NCI-H2081 treated with DMSO at 0.1 percent for 48 hours (cell line): ENCODE measurements around the gene TMEM63A.
"Not testable (repeated sequence)": the region's sequence is repeated elsewhere in the genome, so short reads cannot be mapped to it uniquely, and the experiment has no call there.

Source experiments
- DNase-seq: peaks from one replicate; lab custom pipeline; 2025; lab: John Stamatoyannopoulos, UW

Gene TMEM63A

DNA sequence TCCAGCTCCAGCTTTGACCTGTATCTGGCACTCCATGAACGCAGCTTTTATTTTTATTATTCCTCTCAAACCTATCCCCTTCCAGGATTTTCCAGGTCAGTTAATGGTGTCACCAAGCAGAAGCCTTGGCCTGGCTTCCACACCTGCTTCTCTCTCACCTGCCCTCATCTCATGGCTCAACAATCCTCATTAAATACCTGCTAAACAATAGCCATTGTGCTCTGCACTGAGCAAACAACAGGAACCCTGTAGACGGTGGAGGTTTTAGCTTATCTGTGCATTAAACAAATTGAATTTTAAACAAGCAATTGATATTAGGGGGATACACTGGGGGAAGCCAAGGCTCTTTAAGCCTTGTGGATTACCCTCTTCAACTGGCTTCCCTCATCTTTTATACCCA is 26.6 kb upstream of the TMEM63A start:
- no peak for DNase-seq

DNA sequence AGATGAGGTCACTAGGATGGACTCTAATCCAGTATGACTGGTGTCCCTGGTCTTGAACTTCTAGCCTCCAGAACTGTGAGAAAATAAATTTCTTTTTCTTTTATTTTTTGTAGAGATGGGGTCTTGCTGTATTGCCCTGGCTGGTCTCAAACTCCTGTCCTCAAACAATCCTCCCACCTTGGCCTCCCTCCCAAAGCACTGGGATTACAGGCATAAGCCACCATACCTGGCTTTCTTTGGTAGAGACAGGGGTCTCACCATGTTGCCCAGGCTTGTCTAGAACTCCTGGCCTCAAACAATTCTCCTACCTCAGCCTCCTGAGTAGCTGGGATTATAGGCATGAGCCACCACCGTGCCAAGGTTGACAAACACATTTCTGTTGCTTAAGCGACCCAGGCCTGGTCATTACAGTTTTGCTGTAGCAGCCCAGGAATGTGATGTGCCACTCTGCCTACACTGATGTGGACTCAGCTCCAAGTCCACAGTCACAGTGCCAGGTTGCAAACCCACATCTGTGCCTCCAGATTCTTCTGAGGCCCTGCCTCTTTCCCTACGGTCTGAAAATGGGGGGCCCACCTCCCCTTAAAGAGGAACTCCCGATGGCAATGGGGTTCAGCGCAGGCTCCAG is 25.9 kb upstream of the TMEM63A start:
- no peak for DNase-seq

DNA sequence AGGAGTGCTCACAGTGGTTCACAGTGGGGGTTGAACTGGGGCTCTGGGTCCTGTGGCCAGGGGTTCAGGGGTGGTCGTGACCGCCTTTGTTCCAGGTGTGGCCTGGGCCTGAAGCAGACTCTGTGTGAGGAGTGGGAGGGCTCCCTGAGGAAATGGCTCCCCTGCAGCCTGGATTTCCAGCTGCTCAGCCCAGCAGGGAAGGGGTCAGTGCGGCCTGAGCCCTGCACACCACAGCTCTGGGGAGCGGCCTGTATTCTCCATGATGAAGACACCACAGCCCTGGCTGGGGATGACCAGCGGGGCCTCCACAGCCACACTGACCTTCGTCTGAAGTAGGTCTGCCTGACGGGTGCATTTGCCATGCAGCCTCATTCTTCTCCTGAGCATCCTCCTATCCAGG is 25.2 kb upstream of the TMEM63A start:
- DNase-seq = no peak

DNA sequence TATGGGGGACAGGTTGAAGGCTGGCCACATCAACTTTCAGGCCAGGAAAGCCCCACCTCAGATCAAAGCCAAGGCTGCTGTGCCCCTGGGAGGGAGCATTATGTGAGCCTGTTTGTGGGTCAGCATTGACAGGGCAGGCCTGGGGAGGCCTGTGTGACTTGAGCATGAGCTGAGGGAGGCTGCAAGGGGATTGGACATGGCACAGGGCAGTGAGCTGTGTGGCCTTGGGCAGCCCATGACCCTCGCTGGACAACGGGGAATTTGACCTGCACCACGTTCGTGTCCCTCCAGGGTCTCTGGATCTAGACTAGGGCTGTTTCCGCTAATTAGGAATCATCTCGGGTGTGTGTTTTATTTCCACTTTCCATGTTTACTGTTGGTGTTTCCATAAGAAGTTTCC is 24.3 kb upstream of the TMEM63A start:
- DNase-seq = no peak

DNA sequence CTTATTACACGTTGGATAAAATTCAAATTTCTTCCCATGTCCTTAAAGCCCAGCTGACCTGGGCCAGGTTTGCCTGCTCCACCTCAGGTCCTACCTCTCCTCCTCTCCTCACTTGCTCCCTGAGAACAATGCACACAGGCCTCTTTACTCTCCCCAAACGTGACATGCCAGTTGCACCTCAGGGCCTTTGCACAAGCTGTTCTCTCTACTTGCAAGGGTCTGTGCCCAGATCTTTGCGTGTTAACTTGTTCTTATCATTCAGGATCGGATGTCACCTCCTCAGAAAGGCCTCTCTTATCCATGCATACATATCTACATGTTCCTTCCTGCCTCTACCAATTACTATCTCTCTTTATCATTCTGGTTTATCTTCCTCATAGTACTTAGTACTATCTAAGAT is 21.4 kb upstream of the TMEM63A start:
- DNase-seq = no peak

DNA sequence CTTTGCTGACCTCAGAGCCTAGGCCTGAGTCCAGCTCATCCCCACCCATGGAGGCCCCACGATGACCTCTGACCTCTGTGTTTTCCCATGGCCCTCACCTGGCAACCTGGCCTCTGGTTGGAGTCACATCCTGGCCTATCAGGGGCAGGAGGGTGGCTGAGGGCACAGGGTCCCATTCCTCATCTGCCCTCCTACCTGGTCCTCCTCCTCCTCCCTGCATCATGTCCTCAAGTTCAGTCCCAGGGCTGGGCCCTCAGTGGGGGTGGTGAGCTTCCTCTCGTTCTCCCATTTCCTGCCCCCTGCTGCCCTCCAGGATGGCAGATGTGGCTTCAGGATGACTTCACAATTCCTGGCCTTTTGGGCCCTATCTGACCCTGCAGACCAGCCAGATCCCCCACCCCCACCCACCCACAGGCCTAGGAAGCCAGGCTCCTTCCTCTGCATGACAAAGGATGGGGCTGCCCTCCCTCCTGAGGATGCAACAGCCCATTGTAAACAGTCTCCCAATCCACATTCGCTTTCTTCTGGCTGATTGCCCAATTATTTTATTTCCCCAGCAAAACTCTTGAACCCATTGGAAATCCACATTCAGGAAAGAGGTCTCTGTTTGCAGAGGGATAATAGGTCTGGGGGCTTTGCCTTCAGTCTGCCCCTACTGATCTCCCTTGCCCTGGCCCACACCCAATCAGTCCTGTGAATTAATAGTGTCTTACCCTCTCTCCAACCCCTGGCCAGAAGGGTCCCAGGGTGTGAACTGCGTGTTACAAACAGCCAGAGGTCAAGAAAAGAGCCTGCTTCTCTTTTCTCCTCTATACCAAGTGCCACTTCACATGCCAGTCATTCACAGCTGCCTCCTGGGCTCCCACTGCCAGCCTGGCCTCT is 17.1 kb upstream of the TMEM63A start:
- DNase-seq = no peak

DNA sequence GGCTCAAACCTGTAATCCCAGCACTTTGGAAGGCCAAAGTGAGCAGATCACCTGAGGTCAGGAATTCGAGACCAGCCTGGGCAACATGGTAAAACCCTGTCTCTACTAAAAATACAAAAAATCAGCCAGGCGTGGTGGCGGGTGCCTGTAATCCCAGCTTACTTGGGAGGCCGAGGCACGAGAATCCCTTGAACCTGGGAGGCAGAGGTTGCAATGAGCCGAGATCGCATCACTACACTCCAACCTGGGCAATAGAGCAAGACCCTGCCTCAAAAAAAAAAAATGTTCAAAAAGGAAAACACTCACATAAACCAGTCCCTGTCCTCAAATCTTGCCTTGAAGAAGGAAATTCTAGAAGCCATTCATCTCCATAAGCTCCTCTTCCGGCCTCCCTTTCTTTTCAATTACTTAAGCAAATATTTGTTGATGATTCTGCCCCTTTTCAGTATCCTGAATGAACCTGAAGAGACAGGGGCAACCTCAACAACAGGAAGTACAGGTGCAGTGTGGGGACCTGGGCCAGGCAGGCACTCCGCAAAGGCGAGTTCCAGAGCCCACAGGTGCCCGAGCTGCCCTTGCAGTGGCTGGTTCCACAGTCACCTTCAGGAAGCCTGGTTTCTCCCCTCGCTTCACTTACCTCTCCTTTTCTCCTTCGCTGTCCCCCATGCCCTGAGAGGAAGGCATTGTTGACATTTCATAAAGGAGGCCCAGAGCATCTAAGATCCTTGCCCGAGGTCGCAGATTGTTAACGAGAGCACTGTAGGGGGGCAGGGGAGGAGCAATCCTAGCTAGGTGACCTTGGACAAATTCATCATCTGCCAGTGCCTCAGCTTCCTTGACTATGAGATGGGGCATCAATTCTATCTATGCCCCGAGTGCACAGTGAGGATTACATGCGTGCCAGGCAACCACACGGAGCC is 15.7 kb upstream of the TMEM63A start:
- DNase-seq = no peak

DNA sequence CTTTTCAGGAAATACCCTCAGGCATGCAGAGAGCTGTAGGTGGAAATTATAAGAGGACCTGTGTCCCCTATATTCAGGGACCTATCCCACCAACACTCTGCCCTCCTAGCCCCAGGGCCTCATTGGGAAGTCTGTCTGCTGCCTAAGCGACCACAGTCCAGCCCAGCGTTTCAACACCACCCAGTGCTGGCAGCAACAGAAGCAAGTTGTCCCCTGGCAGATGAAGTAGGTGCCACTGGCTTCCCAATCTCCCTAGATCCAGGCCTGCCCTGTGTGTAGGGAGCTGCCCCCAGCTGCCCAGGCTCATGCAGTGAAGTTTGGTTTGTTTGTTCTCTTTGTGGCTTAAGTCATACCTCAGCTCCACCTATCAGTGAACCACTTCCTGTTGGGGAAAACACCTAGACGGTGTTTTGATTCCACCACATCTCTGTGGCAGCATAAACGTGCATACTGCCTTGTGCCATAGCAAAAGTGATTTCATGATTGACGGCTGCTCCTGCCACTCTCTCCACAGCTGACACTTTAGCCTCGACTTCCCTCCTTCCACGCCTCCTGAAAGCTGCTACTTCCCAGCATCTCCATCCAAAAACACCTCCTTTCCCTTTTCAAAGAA is 14.9 kb upstream of the TMEM63A start:
- DNase-seq = no peak

DNA sequence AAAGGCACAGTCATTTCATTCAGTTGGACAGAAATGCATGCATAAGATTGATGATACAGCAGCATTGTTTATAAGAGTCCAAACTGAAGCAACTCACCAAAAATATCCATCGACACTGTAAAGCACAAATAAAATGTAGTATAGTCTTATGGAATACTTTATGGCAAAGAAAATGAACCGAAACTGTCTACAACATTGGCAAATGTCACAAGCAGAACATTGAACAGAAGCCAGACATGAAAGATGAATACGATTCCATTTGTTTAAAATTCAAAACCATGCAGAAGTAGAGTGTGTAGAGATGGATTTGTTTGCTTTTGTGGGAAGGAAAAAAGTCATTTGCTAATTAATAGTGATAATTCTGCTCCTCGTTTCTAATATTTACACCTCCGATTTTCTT is 14.3 kb upstream of the TMEM63A start:
- DNase-seq = no peak

DNA sequence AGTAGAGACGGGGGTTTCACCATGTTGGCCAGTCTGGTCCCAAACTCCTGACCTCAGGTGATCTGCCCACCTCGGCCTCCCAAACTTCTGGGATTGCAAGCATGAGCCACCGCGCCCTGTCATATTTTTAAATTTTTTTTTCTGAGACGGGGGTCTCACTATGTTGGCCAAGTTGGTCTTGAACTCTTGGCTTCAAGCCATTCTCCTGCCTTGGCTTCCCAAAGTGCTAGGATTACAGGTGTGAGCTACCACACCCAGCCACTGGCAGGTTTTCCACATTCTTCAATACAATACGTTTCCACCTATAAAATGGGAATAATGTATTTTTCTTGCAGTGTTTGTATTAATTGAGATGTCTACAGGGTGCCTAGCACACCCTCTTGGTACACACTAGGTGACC is 10.1 kb upstream of the TMEM63A start:
- no peak for DNase-seq

DNA sequence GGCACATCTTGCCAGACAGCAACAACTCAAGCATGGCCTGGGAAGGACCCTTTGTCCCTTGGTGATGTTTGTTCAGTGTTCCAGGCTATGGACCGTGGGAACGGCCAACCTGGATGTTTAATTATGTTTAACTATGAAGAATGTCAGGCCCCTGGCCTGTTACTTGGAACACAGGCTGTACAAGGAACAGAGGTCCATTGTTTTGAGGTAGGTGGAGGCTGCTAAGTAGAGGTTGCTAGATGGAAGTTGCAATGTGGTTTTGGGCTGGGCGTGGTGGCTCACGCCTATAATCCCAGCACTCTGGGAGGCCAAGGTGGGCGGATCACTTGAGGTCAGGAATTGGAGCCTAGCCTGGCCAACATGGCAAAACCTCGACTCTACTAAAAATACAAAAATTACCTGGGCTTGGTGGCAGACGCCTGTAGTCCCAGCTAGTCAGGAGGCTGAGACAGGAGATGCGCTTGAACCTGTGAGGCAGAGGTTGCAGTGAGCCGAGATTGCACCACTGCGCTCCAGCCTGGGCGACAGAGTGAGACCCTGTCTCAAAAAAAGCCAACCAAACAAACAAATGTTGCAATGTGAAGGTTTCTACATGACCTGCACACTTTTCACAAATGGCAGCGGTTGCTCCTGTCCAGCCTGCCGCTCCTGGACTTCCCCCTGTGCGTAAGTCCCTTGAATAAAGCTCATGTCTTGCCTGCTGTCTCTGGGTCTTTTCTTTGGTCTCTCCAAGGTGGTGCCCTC is 9.2 kb upstream of the TMEM63A start:
- DNase-seq = no peak

DNA sequence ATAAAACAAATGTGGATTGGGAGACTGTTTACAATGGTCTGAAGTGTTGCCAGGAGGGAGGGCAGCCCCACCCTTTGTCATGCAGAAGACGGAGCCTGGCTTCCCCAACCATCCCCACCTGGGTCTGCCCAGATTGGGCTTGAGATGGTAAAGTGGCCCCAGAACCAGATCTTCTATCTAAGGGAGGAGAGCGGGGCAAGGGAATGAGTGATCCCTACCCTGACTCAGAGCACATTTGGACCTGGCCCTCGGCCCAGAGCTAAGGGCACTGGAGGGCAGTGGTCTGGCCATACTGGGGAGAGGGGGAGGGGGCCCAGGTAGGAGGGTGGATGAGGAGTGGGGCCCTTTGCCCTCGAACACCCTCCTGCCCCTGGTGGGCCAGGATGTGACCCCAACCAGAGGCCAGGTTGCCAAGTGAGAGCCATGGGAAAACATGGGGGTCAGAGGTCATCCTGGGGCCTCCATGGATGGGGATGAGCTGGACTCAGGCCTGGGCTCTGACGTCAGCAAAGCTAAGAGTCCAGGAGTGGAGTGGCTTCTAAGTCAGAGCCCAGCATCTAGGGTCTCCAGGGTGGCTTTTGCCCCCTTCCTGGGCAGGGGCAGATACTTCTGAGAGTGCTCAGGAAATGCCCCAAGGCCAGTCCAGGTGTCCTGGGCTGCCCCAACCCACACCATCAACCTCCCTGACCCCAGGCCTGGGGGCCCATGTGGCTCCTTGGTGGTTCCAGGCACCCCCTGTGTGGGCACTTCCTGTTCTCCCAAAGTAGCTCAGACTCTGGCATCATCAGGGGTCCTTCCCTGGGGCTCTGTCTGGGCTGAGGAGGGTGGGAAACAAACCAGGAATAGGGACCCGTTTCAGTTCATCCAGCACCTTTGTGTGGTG is 8.4 kb upstream of the TMEM63A start:
- DNase-seq = no peak

DNA sequence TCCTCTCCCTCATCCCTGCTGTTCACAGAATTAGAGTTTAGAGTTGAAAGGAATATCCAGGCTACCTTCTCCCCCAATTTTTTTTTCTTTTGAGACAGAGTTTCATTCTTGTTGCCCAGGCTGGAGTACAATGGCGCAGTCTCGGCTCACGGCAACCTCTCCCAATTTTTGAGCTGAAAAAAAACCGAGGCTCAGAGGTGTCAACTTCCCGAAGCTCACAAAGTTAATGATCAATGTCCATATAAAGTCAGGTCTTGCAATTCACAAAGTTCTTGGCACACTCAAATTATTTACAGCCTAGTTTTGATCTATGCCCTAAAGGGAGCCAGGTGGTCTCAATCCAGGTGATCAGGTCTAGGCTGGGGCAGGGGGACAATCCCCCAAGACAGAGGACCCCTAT is 7.6 kb upstream of the TMEM63A start:
- DNase-seq = no peak

DNA sequence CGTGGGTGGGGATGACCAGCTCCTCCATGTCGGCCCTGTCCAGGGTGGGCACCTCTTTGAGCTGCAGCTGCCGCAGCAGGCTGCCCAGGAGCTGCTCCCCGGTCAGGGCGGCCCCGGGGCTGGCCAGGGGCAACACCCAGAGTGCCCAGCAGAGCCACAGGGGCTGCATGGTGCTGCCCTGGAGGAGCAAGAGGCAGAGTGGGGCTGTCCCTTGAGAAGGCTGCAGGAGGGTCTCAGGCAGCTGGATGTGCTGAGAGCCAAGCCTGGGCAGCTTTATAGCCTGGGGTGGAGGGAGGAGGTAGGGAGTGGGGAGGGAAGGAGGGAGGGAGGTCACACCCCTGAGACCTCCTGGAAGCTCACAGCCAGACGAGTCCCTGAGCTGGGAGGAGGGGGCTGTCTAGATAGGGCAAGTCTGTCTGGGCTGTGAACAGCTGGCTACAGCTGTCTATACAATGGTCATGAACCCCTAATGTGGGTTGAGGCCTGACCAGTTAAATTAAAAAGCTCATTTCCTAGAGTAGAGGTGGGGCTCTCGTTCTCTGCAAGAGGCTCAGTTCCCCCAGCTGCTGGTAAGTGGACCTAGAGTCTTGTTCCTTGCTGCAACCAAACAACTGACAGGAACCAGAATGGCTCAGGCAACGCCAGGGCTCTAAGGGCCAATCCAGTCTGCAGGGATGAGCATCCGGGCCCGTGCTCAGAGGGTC is 6.9 kb upstream of the TMEM63A start, which contains the start of gene LEFTY1:
TSS of gene LEFTY1 (minus strand) at position 249 of the 704 bp plus-strand sequence. CDS start at position 169, 80 bp downstream.
- no peak for DNase-seq

DNA sequence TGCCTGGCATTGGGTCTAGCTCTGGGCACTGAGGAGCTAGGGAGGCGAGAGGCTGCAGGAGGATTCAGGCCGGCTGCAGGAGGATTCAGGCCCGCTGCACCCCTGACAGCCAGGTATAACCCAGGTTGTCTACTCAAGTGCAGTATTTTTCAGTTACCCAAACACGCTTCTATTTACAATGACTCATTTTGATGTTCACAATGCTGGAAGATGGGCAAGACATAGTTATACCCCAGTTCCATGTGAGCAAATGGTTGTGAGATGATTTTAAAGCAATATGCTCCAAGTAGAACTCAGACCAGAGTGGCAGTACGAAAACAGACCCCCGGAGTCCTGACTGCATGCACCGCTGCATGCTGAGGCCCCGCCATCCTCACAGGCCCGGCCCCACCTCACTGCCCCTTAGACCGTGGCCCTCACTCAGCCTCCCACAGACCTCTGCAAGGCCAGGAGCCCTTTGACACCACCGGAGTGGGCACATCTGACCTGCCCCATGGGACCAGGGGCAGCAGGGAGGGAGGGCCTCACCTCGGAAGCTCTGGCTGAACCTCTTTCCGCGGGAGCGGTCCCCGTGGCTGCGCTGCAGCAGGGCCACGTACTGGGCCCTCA is 6.2 kb upstream of the TMEM63A start:
- DNase-seq = no peak

DNA sequence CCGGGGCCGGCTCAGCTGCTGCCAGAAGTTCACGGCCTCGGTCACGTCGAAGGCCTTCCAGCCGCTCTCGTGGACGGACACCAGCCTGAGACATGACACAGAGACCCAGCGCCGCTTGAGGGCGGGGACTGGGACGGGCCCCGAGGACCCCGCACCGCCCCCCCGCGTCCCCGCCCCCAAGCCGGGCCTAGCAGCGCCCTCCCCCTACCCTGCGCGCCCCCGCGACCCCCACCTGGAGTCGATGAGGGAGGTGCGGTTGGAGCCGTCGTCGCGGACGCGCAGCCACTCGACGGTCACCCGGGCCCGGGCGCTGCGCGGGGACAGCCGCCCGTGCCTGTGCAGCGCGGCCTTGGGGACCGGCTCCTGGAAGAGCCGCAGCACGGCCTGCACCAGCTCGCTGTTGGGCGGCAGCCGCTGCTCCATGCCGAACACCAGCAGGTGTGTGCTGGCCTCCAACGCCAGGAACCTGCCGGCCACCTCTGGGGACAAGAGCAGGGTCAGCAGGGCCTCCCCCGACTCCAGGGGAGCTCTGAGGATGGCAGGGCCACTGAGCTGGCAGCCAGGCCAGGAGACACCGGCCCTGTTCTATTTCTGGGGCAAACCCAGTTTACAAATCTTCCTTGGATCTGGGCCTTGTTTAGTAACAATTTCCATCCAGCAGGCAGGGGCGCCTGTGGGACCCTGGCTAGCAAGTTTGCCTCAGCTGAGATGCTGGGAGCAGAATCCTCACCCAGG is 5.5 kb upstream of the TMEM63A start:
- DNase-seq = not testable (repeated sequence)

DNA sequence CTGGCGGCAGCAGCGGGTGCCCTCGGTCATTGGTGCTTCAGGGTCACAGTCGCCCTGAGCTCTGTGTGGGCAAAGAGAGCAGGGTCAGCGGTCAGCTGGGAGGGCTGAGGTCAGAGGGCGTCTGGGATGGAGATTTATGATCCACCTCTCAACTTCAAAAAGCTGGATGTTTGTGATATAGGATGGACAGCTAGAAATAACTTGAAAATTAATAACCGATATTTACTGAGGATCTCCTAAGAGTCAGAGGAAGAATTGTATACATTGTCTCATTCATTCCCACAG is 4.8 kb upstream of the TMEM63A start:
- no peak for DNase-seq

DNA sequence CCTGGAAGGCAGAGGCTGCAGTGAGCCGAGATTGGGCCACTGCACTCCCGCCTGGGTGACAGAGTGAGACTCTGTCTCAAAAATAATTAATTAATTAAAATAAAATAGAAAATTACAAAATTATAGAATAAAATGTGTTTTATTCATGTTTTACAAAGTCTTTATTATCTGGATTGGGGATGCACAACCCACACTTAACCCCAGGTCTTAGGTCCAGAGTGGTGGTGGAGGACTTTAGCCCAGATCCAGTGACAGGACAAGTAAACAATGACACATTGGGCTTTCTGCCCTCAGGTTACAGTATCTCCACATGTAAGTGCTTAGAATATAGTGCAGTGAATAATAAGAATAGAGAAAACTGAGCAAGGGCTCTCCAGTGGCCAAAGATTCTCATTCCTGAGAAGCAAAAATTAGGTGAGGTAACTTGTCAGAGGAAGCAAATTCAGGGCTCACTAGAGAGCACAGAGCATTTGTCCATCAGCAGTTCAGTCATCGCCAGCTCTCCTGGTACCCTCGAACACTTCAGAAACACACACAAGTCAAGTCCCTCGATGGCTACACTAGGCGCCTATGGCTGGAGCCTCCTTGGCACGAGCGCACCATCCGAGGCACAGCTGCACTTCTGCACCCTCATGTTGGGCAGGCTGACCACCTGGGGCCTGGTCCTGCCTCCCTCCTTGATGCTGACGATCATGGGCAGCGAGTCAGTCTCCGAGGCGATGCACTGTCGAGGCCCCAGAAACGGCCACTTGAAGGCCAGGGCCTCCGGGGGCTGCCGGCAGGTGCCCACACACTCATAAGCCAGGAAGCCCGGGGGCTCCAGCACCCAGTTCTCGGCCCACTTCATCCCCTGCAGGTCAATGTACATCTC is 4.2 kb upstream of the TMEM63A start:
- no peak for DNase-seq
